ENCODE measurements around the gene SFTPD.

DNA sequence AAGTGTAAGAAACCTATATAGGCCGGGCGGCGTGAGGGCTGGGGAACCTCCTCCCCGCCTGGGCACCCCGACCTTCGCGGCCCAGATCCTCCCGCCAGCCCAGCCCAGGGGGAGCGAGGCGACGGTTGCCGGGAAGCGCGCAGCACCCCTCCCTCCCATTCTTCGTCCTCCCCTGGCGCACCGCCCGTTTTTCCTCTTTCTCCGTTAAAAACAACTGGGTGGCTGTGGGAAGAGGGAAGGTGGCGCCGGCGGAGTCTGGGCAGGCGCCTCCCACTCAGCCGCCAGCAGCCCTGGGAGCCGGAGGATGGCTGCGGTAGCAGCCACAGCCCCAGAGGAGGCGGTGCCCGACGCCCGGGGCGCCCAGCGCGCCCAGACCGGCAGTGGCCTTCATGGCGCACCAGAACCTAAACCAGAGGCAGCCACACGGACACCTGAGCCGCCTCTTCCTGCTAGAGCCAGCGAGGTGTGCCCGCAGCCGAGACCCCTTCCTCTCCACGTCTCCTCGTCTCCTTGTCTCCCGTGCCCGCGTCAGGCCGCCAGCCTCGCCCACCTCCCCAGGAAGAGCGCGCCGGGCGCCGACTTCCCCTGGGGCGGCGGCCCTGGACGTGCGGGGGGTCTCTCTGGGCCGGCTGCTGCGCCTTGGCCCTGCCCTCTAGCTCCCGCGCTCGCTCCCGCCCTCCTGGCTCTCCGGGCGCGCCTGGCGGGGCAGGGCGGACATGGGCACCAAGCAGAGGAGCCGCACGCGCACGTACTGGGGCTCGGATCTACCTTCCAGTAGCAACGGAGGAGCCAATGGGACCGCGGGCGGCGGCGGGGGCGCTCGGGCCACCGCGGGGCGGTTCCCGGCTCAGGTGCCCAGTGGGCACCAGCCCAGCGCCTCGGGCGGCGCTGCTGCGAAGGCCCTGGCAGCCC is 32.8 kb upstream of the SFTPD start:
- TF ChIP-seq EZH2 (IDR thresholded peaks at IDR 0.05; ENCODE audit: borderline replicate concordance, low read depth, low read length) (no peak), FOXK1 (CRISPR knock-in tag; IDR thresholded peaks at IDR 0.05; ENCODE audit: borderline replicate concordance) (no peak), CTCF (IDR thresholded peaks at IDR 0.05 in 2 of 3, conservative IDR thresholded peaks at IDR 0.05 in 1 of 3; ENCODE audit: insufficient read depth in 2 of 3, low read depth in 1 of 3, low read length in 3 of 3) (no peak), EP300 (IDR thresholded peaks at IDR 0.05; ENCODE audit: low read length) (no peak), ZNF174 (CRISPR knock-in tag; IDR thresholded peaks at IDR 0.05) (no peak), CBX2 (IDR thresholded peaks at IDR 0.05; ENCODE audit: insufficient read depth, low read length, poor library complexity, severe bottlenecking) (no peak), HMGN3 (IDR thresholded peaks at IDR 0.05; ENCODE audit: borderline replicate concordance, extremely low read depth, insufficient read length, low read depth, low read length) (peak; percentile 24), MTA3 (IDR thresholded peaks at IDR 0.05; ENCODE audit: borderline replicate concordance) (no peak)
- TF ChIP-seq, protein P1, sequence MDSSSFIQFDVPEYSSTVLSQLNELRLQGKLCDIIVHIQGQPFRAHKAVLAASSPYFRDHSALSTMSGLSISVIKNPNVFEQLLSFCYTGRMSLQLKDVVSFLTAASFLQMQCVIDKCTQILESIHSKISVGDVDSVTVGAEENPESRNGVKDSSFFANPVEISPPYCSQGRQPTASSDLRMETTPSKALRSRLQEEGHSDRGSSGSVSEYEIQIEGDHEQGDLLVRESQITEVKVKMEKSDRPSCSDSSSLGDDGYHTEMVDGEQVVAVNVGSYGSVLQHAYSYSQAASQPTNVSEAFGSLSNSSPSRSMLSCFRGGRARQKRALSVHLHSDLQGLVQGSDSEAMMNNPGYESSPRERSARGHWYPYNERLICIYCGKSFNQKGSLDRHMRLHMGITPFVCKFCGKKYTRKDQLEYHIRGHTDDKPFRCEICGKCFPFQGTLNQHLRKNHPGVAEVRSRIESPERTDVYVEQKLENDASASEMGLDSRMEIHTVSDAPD (CRISPR knock-in tag; IDR thresholded peaks at IDR 0.05): no peak
- TF ChIP-seq, protein P2, sequence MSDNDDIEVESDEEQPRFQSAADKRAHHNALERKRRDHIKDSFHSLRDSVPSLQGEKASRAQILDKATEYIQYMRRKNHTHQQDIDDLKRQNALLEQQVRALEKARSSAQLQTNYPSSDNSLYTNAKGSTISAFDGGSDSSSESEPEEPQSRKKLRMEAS (CRISPR knock-in tag; IDR thresholded peaks at IDR 0.05): no peak
